GM21367 (cell line): ENCODE results near the gene CTSV.
"Not testable (repeated sequence)": the region's sequence is repeated elsewhere in the genome, so short reads cannot be mapped to it uniquely, and the experiment has no call there.

Experiments used
- ATAC-seq: cut with Tn5 transposase; IDR thresholded peaks from one replicate; pipeline ENCODE4 v1.9.1; 2021; ENCODE audit not compliant: unreplicated experiment

CTSV gene

DNA sequence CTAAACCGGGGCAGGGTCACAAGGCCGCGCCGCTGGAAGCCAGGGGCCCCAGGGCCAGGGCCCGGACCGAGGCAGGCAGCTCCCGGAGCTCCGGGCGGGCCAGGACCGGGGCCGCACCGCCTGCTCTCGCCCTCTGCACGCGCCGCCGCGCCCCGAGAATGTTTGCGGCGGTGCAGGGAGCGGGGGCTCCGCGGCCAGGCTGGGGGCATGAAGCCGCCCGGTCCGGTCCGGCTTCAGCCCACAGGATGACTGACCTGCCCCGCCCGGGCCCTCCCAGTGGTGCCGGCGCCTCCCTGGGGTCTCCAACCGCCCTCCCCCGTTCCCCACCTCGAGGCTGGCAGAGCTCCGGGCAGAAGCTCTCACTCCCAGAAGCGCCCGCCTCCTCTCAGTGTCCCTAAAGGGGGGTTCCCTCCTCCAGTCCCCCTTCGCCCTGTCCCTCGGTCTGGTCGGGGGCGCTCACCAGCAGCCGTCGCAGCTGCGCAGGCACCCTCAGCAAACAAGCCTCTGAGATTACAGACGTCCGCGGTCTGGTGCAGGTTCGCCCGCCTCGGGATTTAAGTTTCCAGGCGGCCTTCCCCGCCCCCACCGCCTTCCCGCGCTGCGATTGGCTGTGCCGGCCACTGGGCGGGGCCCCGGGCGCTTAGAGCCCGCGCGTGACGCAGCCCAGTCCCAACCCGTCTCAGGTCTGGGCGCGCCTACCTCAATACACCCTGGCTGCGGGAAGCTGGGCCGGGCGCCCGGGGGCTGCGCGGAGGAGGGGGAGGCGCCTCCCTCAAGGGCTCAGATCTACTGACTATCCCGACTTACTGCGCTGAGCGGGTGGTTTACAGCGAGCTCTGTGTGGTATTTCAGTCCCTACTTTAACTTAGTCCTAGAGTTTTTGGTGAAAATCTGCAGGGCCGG lies at the start of gene CTSV:
TSS of gene CTSV (minus strand) at position 532 of the 903 bp plus-strand sequence. CDS start 1,099 bp downstream, outside the sequence.
- peak; percentile 89 for ATAC-seq

GRCh38 chr9:97087668-97088215 lies 48.8 kb upstream of the CTSV start:
- not testable (repeated sequence) for ATAC-seq

DNA sequence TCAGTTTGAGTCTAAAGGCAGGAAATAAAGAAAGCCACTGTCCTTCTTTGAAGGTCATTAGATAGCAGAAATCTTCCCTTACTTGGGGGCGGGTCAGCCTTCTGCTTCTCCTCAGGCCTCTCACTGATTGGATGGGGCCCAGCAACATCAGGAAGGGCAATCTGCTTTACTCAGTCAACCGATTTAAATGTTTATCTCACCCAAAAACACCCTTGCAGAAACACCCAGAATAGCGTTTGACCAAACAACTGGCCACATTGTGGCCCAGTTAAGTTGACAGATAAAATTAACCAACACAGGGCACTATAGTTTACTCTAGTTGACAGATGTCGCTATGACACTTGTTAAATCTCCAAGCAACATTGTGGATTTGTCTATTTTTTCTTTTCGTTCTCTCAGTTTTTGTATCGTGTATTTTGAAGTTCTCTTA lies 45.6 kb upstream of the CTSV start:
- ATAC-seq = not testable (repeated sequence)

GRCh38 chr9:97078362-97078761 lies 39.4 kb upstream of the CTSV start:
- ATAC-seq = no peak

- no peak for ATAC-seq
Measured at GRCh38 chr9:97077452-97078295, 38.7 kb upstream of the CTSV start.

DNA sequence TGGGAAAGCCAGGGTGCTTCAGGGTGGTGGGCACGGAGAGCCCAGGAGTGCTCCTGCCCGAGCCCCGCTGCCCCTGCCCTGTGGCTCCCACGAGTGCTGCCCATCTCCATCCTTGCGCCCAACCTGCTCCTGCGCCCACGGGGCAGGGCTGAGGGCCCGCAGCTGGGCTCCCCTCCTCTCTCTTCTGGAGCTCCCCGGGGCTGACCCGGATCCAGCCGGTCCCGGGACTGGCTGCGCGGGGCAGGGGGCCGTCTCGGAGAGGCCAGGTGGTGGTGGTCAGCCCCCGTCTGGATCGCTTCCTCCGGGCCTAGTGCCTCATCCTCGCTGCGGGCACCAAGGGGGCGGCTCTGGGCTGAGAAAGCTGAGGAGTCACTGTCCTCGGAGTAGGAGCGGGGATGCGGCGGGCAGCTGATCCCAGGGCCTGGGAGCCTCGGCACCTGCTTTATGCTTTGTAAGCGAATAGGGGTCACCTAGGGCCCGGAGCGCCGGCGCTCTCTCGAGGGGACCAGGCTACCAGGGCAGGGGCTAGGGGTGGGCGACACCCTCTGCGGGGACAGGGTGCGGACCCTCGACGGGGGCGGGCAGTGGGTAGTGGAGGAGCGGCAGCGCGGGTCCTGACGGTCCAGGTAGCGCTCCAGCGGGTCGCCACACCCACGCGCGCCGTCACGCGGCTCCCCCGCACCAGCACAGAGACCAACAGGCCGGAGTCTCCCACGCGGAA lies 37.9 kb upstream of the CTSV start:
- not testable (repeated sequence) for ATAC-seq

- no peak for ATAC-seq
Measured at GRCh38 chr9:97076238-97076637, 37.3 kb upstream of the CTSV start.

- no peak for ATAC-seq
Measured at GRCh38 chr9:97075289-97075985, 36.5 kb upstream of the CTSV start.

DNA sequence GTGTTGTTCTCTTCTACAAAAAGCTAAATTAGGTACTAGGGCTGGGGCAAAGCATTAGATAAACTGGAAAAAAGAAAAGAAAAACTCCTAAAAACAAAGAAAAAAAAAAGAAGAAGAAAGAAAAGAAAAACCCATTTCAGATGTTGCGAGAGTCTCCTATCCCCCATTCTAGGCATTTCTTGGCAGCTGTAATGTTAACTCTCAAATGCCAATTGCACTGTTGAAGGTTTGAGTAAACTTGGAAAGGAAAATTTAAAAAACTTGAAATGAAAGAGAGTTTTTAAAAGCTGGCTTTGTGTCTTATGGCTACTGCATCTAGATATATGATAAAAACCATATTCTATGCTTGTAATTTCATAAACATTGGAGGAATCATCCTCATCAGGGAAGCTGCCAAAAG lies 34.6 kb upstream of the CTSV start:
- no peak for ATAC-seq

DNA sequence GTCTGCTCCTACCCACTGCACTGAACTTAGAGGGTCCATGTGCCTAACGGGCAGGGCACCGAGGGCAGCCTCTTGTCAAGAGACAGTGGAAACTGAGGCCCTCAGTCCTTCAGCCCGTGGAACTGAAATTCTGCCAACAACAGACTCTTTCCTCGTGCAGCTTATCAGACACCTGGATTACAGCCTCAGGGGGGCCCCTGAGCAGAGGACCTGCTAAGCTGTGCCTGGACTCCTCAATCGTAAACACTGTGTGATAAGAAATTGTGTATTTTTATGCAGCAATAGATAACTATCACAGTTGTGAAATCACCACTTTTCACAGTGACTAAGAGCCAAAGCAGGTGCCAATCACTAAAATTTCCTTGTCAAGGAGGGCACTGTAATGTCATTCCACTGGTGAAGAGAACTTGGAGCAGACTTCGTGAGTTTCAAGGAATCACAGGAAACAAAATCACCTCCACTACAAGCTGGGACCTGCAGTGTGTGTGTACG lies 33.4 kb upstream of the CTSV start:
- no peak for ATAC-seq

DNA sequence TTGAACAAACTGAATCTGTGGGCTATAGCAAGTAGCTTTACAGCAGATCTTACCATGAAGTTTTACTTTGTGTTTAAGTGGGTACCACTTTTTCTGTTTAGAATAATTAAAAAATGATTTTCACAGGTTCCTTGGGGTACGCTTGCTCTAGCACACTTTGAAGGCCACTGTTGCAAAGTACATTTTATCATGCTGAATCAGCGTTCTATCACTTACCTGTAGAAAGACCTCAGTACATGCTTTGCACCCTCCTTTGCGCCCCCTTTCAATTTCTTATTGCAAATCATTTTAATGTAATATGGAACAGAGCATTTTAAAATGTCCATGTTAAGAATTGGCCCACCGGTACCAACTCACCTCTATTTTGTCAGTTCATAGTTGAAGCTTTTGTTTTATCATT lies 31.4 kb upstream of the CTSV start:
- not testable (repeated sequence) for ATAC-seq

DNA sequence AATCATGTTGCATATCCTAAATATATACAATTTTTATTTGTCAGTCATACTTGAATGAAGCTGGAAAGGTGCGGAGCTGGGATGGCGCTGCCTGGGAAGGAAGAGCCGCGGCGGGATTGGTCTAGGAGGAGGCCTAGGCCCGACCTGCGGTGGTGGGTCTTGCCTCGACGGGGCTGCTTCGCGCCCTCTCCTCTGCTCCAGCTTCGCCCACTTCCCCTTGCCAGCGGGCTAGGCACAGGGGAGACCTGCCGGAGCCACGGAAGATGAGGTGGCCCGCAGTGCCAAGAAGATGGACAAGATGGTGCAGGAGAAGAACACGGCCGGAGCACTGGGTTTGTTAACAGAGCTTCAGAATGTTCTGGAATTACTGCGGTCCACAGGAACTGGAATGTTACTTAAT lies 28.5 kb upstream of the CTSV start:
- ATAC-seq = no peak

DNA sequence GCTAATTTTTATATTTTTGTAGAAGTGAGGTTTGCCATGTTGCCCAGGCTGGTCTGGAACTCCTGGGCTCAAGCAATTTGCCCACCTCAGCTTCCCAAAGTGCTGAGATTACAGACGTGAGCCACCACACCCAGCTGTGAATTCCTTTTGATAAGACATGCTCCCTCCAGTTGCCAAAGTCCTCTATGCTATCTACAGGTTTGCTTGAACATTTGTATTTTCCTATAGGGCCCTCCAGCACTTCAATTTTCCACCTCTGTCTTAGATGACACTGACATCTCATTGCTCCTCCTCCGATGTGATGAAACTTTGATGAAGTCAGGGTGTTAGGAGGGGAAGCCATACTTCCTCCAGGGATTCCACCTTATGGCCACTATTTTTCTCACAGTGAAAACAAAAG lies 25.2 kb upstream of the CTSV start:
- ATAC-seq = no peak

- ATAC-seq = no peak
Measured at GRCh38 chr9:97060796-97061195, 21.9 kb upstream of the CTSV start.

- ATAC-seq = no peak
Measured at GRCh38 chr9:97059626-97060025, 20.7 kb upstream of the CTSV start.

GRCh38 chr9:97057651-97058050 lies 18.7 kb upstream of the CTSV start:
- ATAC-seq = no peak

- ATAC-seq = not testable (repeated sequence)
Measured at GRCh38 chr9:97055891-97056290, 16.9 kb upstream of the CTSV start.

- ATAC-seq = no peak
Measured at GRCh38 chr9:97053717-97054116, 14.8 kb upstream of the CTSV start.

GRCh38 chr9:97052735-97053134 lies 13.8 kb upstream of the CTSV start:
- no peak for ATAC-seq

DNA sequence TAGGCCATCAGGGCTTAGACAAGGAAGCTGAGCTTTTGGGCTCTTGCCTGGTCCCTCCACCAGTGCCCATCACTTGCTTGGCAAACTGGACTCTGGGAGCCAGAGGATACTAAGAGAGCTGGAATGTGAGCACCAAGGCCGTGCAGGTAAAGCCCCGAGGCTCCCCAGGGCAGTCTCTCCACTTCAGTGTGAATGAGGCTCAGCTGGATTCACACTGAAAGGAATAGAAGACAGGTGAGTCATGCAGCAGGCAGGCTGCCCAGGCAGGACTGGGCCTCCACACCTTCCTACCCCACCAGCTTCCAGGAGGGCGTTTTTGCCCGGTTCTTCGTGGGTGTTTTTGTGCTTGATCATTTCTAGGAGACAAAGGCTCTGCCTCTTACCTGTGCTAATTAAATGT lies 7.3 kb upstream of the CTSV start:
- no peak for ATAC-seq
